HG02981 (cell line): Measurements from ENCODE around the gene TRMT10A.

Source experiments
- ATAC-seq: cut with Tn5 transposase; IDR thresholded peaks from one replicate; pipeline ENCODE4 v1.9.1; 2021; ENCODE audit warnings: mild to moderate bottlenecking, moderate library complexity; ENCODE audit not compliant: unreplicated experiment

TRMT10A gene

GRCh38 chr4:99563310-99564186, at the start of gene TRMT10A:
TRMT10A (minus strand) TSS chr4:99564039; CDS start chr4:99559338, 4,701 bp downstream.
- ATAC-seq, result peak; percentile 92

GRCh38 chr4:99612704-99613103, 48.9 kb upstream of the TRMT10A start:
- ATAC-seq, result no peak

- ATAC-seq, result no peak
Observed at GRCh38 chr4:99612281-99612680, 48.4 kb upstream of the TRMT10A start.

GRCh38 chr4:99610605-99611175, 46.9 kb upstream of the TRMT10A start:
- ATAC-seq, result no peak

GRCh38 chr4:99608417-99608816, 44.6 kb upstream of the TRMT10A start:
- no peak for ATAC-seq

- no peak for ATAC-seq
Observed at GRCh38 chr4:99606716-99607115, 42.9 kb upstream of the TRMT10A start.

GRCh38 chr4:99594818-99595217, 31.0 kb upstream of the TRMT10A start:
- peak; percentile 43 for ATAC-seq

- peak; percentile 87 for ATAC-seq
Observed at GRCh38 chr4:99593781-99594641, 30.2 kb upstream of the TRMT10A start.

GRCh38 chr4:99591757-99592156, 27.9 kb upstream of the TRMT10A start:
- no peak for ATAC-seq

- ATAC-seq, result no peak
Observed at GRCh38 chr4:99587803-99588202, 24.0 kb upstream of the TRMT10A start.

GRCh38 chr4:99587309-99587708, 23.5 kb upstream of the TRMT10A start:
- no peak for ATAC-seq

- no peak for ATAC-seq
Observed at GRCh38 chr4:99586797-99587196, 23.0 kb upstream of the TRMT10A start.

- no peak for ATAC-seq
Observed at GRCh38 chr4:99586322-99586721, 22.5 kb upstream of the TRMT10A start.

GRCh38 chr4:99585516-99585915, 21.7 kb upstream of the TRMT10A start:
- no peak for ATAC-seq

- no peak for ATAC-seq
Observed at GRCh38 chr4:99578714-99579113, 14.9 kb upstream of the TRMT10A start.

- peak; percentile 83 for ATAC-seq
Observed at GRCh38 chr4:99574530-99575324, 10.9 kb upstream of the TRMT10A start, which contains the start of gene MTTP. MTTP (plus strand) TSS chr4:99574824; CDS start chr4:99574910, 86 bp downstream.

GRCh38 chr4:99573735-99574368, 10.0 kb upstream of the TRMT10A start:
- no peak for ATAC-seq

GRCh38 chr4:99572527-99573240, 8.8 kb upstream of the TRMT10A start:
- no peak for ATAC-seq

- no peak for ATAC-seq
Observed at GRCh38 chr4:99571883-99572282, 8.0 kb upstream of the TRMT10A start.
